Activated T-helper 1 cell treated with Interleukin-2 at 50 U/mL for 16 hours (primary cell): ENCODE results near the gene SULT1C3.

Experiments
- DNase-seq: peaks from one replicate; pipeline ENCODE4 v3.0.0-alpha.2; 2020; ENCODE audit warnings: low read depth

The SULT1C3 gene

DNA sequence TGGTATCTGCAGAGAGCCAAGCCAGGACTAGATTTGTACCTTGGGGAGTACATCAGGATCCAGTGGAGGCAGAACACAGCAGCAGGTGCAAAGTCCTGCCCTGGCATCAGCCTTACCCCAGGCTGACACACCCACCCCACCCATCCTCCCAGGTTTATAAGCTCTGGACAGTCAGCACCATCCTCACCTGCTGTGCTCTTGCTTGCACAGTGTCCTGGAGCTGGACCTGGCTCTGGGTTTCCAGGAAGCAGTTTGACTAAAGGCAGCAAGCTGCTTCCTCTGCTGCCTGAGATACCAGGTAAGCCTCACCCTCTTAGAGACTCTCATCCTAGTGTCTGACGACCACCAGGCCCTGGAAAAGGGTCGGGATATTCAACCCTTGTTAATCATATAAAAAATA, at the start of gene SULT1C3:
SULT1C3 (plus strand) TSS at position 183 of the 400 bp plus-strand sequence. CDS start 7,227 bp downstream, outside the sequence.
- no peak for DNase-seq

DNA sequence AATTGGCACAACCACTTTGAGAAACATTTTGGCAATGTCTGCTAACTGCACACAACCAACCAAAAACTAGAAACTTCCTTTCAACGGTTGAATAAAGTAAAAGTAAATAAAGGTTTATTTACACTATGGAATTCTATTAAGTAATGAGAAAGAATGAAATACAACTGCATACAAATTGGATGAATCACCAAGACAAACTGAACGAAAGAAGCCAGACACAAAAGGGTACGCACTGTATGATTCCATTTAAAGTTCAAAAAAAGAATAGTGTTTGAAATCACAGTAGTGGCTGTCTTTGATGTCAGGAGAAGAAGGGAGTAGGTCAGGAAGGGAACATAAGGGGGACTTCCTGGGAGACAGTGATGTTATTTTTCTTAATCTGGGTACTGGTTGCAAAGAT, 46.5 kb upstream of the SULT1C3 start:
- DNase-seq, result no peak

DNA sequence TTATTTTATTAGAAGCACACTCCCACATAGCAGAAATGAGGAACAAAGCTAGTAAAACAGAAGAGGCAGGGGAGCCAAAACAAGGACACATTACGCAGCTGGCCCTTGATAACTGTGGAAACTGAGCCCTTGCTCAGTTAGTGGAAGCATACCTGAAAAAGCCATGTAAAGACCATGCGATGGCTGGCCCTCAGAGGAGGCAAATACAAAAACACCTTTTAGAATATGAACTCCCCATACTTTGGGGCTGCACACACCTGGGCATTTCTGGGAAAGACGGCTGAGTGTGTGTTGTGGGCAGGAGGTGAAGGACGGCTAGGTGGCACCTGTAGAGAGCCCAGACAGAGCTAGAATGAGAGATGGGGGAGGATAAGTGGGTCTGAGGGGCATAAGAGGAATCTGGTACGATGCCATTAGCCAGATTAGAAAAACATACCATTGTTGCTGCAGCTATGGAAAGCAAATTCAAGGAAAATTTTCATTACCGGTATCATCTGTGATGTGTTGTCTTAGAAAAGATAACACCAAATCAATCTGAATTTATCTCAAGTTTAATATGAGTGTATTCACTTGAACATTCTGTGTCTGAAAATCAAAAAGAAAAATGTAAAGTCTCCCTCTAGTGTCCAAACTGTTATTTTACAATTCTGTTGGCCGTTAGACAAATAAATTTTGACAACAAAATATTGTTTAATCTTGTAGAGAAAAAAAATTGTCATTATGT, 45.2 kb upstream of the SULT1C3 start:
- DNase-seq, result no peak

DNA sequence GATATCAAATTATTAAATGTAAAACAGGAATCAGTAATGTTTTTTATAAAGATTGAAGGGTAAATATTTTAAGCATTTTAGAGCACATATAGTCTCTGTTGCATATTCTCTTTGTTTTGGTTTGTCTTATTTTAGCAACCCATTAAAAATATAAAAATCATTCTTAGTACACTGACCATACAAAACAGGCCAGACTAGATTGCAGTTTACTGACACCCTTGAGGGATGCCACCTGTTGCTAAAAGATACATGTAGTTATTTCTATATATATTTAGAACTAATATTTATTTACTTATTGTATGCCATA, 44.7 kb upstream of the SULT1C3 start:
- no peak for DNase-seq

DNA sequence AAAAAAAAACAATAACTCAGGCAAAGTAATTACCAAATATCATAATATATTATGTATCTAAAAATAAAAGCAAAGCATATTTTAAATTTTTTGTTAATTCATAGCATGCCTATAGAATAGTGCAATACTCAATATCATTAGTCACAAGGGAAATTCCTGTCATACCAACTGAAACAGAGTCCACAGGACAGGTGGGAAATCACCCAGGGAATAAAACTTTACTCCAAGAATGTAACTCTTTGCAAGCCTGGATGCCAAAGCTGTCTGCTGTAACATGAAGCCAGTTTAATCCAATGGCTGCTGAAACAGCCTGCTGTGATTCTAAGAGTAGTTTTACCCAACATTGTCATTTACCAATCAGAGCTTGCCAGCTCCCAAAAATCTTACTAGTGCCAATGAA, 40.0 kb upstream of the SULT1C3 start:
- no peak for DNase-seq

DNA sequence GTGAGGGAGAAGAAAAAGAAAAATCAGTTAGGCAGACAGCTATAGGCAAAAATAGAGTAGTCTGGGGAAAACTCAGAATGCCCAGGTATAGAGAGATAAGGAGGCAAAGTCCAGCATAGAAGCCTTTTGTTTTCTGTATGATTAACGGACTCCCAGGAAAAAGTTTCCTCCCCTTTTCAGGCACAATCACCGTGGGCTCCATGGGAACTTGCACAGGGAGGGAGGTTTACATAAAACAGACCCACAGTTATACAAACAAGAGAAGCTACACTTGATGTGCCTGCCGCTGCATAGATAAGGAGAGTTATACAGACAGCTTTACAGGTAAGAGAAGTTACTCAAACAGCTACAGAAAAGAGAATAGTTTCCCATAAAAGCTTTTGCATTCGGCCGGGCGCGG, 39.2 kb upstream of the SULT1C3 start:
- no peak for DNase-seq

DNA sequence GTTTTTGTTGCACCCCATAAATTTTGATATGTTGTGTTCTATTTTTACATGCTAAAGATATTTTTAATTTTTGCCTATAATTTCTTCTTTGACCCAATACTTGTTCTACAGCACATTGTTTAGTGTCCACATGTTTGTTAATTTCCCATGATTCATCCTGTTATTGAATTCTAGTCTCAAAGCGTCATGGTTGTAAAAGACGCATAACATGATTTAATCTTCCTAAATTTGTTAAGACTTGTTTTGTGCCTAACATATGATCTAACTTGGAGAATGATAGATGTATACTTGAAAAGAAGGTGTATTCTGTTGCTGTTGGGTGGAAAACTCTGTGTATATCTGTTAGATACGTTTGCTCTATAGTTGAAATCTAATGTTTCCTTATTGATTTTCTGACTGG, 27.1 kb upstream of the SULT1C3 start:
- no peak for DNase-seq

DNA sequence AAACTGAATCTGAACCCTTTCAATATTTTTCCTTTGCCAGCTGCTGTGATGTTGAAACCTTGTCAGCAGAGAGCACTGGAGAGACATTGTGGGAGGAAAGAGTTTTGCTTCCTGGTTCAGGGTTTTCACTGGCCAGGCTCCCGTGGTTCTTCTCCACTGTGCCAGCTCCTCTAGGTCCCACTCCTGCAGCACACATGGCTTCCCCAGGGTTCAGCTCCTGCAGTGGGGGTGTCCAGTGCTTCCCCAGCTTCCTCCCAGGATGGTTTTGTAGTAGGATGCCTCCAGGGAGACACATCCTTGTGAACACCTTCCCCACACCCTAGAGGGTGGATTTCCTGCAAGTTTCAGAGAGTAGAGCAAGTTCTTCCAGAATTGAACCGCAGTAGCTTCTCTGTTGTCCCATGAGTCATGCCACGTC, 24.0 kb upstream of the SULT1C3 start:
- DNase-seq, result no peak

DNA sequence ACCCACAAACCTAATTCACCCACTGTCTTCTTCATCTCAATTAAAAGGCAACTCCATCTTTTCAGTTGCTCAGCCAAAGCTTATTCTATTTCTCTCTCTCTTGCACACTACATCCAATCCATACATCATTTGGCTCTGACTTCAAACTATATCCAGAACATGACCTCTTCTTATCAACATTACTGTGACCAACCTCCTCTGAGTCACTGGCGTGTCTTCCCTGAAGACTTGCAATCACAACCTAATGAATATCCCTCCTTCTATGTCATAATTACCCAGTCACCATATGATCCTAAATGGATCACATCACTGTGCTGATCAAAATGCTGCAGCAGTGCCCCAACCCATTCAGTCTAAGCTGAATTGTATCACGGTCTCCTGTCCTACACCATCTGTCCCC, 22.6 kb upstream of the SULT1C3 start:
- DNase-seq, result no peak

DNA sequence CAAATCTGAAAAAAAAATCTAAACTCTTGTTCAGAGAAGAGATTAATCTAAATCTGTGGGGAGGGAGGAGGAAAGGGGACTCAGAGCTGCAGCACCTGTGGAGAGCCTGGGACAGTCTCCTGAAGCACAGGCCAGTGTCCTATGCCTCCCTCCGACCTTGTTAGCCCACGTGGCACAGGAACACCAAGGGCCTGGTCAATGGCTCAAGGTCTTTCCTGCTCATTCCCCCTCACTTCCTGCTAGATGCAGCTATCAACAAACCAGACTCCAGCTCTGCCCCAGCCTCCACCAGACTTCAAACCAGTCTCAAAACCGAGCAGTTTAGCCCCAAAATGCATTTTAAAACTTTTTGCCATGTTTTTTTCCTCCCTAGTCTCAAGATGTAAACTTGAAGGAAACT, 20.1 kb upstream of the SULT1C3 start:
- no peak for DNase-seq

DNA sequence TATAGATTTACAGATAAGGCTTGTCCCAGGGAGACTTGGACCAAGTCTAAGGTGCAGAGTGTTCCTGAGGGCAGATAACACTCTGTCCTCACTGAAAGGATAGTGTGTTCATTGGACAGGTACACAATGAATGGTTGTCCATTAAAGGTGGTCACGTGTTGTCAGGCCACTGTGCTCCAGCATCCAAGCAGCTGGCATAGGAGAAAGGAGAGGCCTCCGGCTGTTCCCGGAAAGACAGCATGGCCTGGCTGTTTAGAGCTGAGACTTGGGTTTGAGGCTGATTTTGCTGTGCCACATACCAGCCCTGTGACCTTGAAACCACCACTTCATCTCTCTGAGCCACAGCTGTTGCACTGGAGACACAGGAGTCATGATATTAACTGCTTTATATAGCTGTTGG, 19.6 kb upstream of the SULT1C3 start:
- DNase-seq, result no peak

DNA sequence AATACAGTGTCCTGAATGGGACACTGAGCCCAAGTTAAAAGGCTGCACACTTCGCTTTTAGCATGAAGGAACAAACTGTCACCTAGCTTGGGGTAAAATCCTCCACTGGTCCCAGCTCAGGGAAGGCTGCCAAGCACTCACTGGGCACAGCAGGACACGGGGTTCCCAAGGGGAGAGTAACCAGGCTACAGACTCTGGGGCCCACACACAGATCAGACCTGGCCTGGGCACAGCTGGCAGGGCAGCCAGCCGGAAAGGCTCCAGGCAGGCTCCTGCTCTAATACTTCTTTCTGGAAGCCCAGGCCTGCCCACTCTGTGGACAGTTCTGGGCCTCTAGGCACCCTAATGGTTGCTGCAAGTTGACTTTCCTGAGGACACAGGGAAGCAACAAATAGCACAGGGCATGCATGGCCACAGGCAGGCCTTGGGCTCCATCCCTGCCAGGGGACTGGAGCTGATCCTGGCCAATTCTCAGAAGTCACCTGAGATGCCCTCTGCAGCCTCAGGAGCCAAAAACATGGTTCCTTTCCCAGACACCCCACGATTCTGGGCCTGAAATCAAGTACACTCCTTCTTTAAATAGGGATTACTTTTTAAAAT, 18.7 kb upstream of the SULT1C3 start:
- no peak for DNase-seq

DNA sequence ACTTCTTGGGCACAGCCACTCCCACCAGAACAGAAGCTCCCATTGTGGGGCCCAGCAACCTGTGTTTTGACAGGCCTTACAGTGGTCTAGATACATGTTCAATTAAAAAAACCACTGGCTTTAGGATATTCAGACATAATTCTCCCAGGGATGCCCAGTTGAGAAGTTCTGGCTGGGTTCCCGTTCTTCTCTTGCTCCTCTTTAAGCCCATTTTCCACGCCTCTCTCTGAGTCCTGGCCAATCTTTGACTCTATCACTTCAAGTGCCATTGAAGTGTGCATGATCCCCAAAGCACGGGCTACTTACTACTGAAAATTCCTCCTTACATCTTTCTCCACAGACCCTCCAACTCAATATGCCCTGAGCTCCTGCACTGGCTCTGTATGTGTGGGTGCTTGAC, 17.5 kb upstream of the SULT1C3 start:
- DNase-seq, result no peak

DNA sequence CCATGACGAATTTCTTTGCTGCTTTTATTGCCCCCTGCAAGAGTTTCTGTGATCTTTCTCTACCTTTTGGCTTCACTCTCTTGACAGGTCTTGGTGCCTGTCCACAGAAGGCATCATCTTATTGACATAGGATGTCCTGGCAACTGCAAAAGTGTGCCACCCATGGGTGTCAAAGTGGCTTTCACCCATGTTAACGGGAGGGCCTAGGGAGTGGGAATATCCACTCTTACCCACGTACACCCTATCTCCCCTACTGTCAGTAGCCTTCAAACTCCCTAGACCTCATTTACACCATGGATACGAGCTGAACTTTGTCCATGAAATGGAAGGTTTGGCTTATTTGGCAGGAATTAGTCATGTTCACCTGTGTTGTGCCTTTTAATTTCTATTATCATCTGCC, 16.2 kb upstream of the SULT1C3 start:
- no peak for DNase-seq

DNA sequence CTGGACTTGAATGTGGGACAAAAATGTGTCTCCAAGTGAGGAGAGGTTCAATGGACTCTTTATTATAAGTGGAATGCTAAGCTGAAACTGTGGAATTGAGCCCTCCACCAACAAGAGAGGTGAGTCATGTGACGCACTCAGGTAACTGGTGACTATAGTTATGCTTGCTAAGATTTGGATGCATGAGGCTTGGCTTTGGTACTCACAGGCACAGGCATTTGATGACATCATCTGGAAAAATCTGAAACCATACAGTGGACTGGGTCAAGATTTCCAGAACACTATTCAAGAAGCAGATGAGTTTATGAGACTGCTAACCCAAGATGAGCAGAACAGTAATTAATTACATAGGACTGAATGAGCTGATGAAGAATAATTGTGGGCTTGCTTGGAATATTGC, 15.7 kb upstream of the SULT1C3 start:
- no peak for DNase-seq

DNA sequence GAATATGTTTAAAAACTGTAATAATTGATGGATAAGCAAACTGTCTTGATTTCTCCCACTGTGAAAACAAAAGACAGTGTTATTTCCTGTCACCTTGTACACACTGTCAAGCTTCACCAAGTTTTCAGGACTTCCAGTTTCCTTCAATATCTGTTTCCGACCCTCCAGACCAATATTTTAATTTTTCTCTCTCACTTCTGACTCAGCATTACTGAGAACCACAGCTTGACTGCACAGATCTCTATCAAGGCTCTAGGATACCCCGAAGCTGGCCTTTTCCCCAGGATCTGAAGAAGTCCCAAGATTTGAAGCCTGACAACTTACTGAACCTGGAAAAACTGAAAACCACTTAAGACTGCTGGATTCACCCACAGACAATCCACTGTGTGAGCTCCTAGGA, 13.2 kb upstream of the SULT1C3 start:
- DNase-seq, result no peak

DNA sequence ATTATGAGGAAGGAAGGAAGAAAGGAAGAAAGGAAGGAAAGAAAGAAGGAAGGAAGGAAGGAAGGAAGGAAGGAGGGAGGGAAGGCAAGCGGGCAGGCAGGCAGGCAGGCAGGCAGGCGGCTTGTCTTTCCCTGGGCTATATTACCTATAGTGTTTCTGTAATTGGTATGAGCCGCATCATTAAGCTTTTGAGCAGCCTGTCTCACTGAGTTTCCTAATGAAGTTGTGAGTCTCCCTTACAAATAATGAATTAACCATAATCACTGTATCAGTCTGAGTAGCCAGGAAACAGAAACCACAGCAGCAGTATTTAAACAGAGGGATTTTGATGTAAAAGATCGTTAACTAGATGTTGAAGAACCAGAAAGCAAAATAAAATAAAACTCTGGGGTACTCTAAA, 11.8 kb upstream of the SULT1C3 start:
- no peak for DNase-seq

DNA sequence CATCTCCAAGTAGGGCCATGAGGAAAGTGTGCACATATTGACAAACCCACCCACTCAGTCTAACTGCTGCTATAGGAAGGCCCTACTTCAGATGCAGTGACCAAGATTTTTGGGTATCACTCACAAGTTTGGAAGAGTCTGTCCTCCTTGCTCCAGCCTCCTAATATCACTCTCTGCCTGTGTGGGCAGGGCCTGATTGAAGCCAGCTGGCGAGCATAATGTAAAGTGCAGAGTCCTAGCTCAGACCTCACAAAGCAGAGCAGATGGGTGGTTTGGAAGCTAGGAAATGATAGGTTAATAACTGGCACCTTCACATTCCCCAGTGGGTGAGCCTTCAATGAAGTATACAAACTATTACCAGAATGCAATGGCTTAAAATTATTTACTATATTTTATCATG, 11.2 kb upstream of the SULT1C3 start:
- DNase-seq, result no peak

DNA sequence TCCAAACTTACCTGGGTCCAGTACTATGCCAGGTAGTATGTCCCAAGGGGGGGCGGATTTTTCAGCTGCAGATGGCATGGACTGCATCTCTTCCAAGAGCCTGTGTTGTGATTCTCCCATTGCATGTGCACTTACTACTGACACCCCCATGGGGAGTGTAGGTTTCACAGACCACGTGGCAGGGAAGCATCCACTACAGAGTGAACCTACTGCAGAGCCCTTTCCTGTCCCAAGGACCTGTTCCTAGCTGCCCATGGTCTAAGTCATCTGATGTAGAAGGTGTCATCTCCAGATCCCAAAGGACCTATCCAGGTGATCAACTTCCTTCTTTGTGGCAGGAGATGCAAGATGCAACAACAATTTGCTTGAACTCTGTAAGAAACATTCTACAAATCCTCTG, 9.9 kb upstream of the SULT1C3 start:
- no peak for DNase-seq

DNA sequence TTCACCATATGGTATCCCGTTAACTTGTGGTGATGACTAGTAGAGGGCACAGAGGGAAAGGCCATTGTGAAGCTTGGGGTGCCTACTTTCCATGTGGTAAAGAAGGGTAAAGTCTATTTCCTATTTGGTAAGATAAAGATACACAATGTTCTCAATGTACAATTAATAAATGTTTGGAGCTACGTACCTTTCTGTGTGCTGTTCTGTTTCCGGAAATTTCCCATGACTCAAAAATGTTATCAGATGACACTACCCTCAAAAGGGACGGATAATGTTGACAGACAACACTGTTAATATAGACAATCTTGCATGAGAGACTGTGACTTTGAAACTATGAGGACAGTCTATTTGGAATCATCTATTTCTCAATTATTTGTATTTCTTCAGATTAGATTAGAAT, 4.2 kb upstream of the SULT1C3 start:
- DNase-seq, result no peak

DNA sequence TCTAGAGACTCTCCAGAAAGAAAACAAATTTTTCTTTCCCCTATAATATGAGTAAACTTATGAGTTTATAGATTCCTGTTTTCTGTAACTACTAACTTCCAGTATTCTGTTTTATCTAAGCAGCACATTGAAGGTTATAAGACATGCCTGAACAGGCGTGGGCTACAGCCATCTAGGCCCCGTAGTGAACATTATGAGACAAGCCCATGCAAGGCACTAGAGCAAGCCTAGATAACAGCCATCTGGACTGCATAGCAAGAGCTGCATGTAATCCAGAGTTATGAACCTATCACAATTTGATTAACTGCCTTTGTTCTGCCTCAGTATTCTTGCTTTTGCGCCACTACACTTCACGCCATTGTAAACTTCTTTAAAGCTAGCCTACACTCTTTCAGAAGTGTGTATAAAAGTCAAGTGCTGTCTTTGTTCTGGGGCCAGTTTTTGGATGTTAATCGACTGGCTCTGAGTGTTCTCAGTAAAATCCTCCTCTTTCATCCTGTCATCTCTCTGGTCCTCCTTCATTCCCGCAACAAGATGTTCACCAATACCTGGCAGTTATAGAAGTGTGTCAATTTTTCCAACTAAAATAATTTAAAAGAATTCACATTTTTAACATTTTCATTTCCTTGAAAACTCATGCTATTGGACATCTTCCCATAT, 3.0 kb upstream of the SULT1C3 start:
- no peak for DNase-seq

DNA sequence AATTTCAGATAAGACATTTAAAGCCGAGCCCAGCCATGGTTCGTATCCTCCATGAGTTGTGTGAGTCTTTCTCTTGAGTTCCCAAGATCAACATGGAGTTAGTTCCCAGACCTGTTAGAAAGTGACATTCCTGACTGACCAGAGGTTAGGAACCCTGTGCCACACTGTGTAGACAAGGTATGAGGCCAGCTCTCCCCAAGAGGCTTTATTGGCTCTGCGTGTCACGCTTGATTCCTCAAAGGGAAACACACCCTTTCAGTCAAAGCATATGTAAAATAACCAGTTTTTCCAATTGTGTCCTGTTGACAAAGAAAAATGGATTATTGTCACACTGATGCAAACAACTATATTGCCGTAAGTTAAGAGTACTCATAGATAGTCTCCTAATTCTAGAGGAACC, 1.2 kb downstream of the SULT1C3 start:
- DNase-seq, result no peak

DNA sequence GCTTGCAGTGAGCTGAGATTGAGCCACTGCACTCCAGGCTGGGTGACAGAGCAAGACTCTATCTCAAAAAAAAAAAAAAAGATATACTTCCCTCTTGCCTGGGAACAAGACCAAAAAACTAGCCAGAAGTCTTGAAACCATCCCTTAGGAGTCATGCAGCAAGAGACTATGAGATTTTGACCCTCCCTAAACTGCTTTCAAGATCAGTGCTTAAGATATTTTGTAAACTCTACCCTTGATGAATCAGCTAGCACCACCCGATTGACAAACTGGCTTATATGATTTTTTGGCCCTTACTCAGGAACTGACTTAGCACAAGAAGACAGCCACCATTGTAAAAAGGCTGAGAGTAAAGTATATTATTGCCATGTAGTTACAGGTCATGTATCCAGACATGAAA, 3.8 kb downstream of the SULT1C3 start:
- no peak for DNase-seq
